GM12801 (cell line): ENCODE data around the gene SETBP1.

Experiments
- CTCF ChIP-seq: IDR thresholded peaks from one replicate; pipeline ENCODE4 v1.5.1; 2011; ENCODE audit warnings: control low read depth; ENCODE audit not compliant: insufficient read length; ENCODE audit errors: extremely low read depth

The SETBP1 gene

DNA sequence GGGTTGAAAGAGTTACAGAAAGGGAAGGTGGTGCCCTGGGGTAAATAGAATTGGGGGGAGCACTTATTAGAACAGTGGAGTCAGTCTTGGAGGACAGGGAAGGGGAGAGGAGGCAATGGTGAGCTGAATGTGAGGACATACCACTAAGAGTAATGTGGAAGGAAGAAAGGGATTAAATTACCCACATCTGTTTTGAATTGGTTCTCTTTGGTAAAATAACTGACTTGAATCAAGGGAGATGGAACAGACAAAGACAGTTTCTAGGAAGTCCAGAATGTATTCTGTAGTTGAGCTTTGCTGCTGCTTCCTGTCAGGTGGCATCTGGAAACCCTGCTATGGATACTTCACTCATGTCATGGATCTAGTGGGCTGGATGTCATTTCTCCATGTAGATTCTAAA, 6.7 kb downstream of the SETBP1 start:
- TF ChIP-seq CTCF, result no peak

- no peak for TF ChIP-seq CTCF
Observed at GRCh38 chr18:44689736-44690135, 9.0 kb downstream of the SETBP1 start.

- TF ChIP-seq CTCF, result no peak
Observed at GRCh38 chr18:44691148-44691925, 10.6 kb downstream of the SETBP1 start.

GRCh38 chr18:44693030-44693784, 12.5 kb downstream of the SETBP1 start:
- no peak for TF ChIP-seq CTCF

DNA sequence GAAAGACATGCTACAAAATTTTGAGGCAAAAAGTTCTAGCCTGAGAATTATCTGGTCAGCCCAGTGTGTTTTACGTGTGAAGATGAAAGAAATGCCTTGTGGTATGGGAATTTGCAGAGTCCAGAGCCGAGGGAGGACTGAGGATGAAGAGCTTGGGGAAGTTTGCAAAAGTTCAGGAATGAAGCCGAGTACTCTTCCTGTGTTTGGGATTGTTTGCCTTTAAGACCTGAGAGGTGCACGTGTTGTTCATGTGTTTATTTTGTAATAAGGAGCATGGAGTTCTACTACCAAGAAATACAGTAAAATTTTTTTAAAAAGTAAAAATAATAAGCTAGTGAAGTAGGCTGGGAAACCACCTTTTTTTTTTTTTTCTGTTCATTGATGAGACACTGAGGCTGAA, 14.8 kb downstream of the SETBP1 start:
- TF ChIP-seq CTCF, result no peak

DNA sequence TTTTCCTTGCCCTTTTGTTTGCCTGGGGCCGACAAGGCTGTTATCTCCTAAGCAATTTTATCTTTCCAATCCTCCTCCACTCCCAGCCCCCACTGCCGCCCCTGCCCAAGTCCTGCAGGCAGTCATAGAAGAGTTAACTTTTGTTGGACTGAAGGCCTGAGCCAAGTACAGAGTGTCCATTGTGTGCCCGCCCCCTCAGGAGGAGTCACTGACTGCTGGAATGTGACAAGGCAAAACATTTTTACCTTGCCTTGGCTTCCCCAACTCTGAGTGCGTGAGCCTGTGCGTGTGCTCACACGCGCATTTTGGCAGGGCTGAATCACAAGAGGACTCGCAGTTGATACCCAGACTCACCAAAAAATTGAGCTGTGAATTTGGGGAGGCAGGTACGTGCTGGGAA, 16.2 kb downstream of the SETBP1 start:
- no peak for TF ChIP-seq CTCF

- TF ChIP-seq CTCF, result no peak
Observed at GRCh38 chr18:44697315-44697714, 16.6 kb downstream of the SETBP1 start.
